K562 (cell line): ENCODE data around the gene CYP11A1. TPM values are rescaled to one million over a fixed set of nuclear protein-coding genes. Genes with fewer than 3 reads are reported as not detected.

Experiments
- CEBPB ChIP-seq: fragments of 450-650 bp; IDR thresholded peaks from 2 replicates; pipeline ENCODE4 v1.6.1; 2016; ENCODE audit warnings: missing genetic modification characterization, missing compliant biosample characterization
- GABPA ChIP-seq: fragments of 200-800 bp; sonication (Bioruptor generic); conservative IDR thresholded peaks from 2 replicates; pipeline ENCODE4 v1.6.1; 2016; ENCODE audit warnings: low read depth, missing genetic modification characterization, missing compliant biosample characterization
- HCFC1 ChIP-seq: IDR thresholded peaks from 2 replicates; pipeline ENCODE4 v1.6.1; 2012; ENCODE audit warnings: low read depth, low read length, improper control_type of control experiment
- JUND ChIP-seq, 2 experiments: IDR thresholded peaks; 2 replicates in 1 of 2; 3 replicates in 1 of 2; pipeline ENCODE4 v1.6.1; 2011; ENCODE audit warnings: borderline replicate concordance in 2 of 2, low read depth in 2 of 2, low read length in 2 of 2, improper control_type of control experiment in 1 of 2, missing biosample characterization in 1 of 2, missing genetic modification characterization in 1 of 2, missing genetic modification reagents in 1 of 2
- KDM4B ChIP-seq, 2 experiments: fragments of 450-650 bp in 1 of 2; sonication (generic) in 1 of 2; IDR thresholded peaks; 2 replicates each; pipeline ENCODE4 v1.6.1; 2016 to 2017; ENCODE audit warnings: borderline replicate concordance in 2 of 2, antibody characterized with exemption in 1 of 2, low read depth in 1 of 2, mild to moderate bottlenecking in 1 of 2
- MAZ ChIP-seq, 2 experiments: fragments of 450-650 bp in 1 of 2; sonication (generic) in 1 of 2; formaldehyde crosslinking; IDR thresholded peaks in 1 of 2; conservative IDR thresholded peaks in 1 of 2; 2 replicates each; pipeline versions ENCODE4 v1.4.0 to v1.5.0; 2020; ENCODE audit warnings: mild to moderate bottlenecking in 1 of 2, missing genetic modification reagents in 1 of 2
- MBD2 ChIP-seq: sonication (generic); IDR thresholded peaks from 2 replicates; pipeline ENCODE4 v1.6.1; 2016; ENCODE audit warnings: low read depth, borderline replicate concordance
- NELFE ChIP-seq: IDR thresholded peaks from 2 replicates; pipeline ENCODE4 v1.6.1; 2011; ENCODE audit warnings: mild to moderate bottlenecking; ENCODE audit not compliant: insufficient read depth, insufficient read length
- NR0B1 ChIP-seq: fragments of 450-650 bp; IDR thresholded peaks from one replicate; pipeline ENCODE4 v1.6.1; 2018; ENCODE audit warnings: mild to moderate bottlenecking, moderate library complexity; ENCODE audit not compliant: partially characterized antibody
- PTTG1 ChIP-seq: fragments of 450-650 bp; IDR thresholded peaks from 2 replicates; pipeline ENCODE4 v1.6.1; 2016; ENCODE audit warnings: low read depth, mild to moderate bottlenecking, missing genetic modification characterization, missing compliant biosample characterization
- RCOR1 ChIP-seq, 2 experiments: IDR thresholded peaks; 2 replicates each; pipeline ENCODE4 v1.6.1; 2012; ENCODE audit warnings: low read depth in 2 of 2, low read length in 2 of 2, borderline replicate concordance in 1 of 2, improper control_type of control experiment in 1 of 2
- RERE ChIP-seq: sonication (generic); formaldehyde crosslinking; IDR thresholded peaks from 2 replicates; pipeline ENCODE4 v1.8.0; 2023; ENCODE audit warnings: missing genetic modification reagents, mild to moderate bottlenecking, borderline replicate concordance
- ZNF347 ChIP-seq: fragments of 450-650 bp; formaldehyde crosslinking; IDR thresholded peaks from 2 replicates; pipeline ENCODE4 v1.4.0; 2020; ENCODE audit warnings: low read depth, mild to moderate bottlenecking, moderate library complexity
- polyA plus RNA-seq, 8 experiments: library from polyadenylated mRNA; depleted of rRNA in 4 of 8; stranded (reverse) in 5 of 8; unstranded in 3 of 8; fragments of >200 nt; fragmentation: Nextera tagmentation in 2 of 8; fragmentation: Illumina TruSeq in 1 of 8; extraction: Ambion mirVana in 2 of 8; extraction: Trizol in 1 of 8; gene quantifications; 2 replicates each; pipeline versions ENCODE4 v1.2.1 to v1.2.3, GENCODE V29; 2011 to 2014; ENCODE audit warnings: inconsistent platforms in 1 of 8, missing spikeins in 1 of 8
- total RNA-seq, 7 experiments: library from RNA; depleted of rRNA in 6 of 7; stranded (reverse); fragments of >200 nt in 6 of 7; fragmentation: Illumina TruSeq in 2 of 7; extraction: Trizol in 2 of 7; gene quantifications; 2 replicates each; pipeline versions ENCODE4 v1.2.1 to v1.2.3, GENCODE V29; 2011 to 2021; ENCODE audit warnings: low replicate concordance in 1 of 7
- TF ChIP-seq, protein P1 (sequence below): sonication (generic); formaldehyde crosslinking; IDR thresholded peaks from 2 replicates; pipeline ENCODE4 v1.8.0; 2022; ENCODE audit warnings: mild to moderate bottlenecking, missing genetic modification reagents
- TF ChIP-seq, protein P2 (sequence below): fragments of 450-650 bp; IDR thresholded peaks from 2 replicates; pipeline ENCODE4 v1.6.1; 2016; ENCODE audit warnings: antibody characterized with exemption

CYP11A1 gene
- total and polyA plus RNA-seq, 9 of the 15 experiments (the other 6 are each of a cell fraction or from before 2014, with no cell fraction given) = 0.06 to 0.24 (median 0.10) TPM; not detected in 4

- TF ChIP-seq, protein P1, sequence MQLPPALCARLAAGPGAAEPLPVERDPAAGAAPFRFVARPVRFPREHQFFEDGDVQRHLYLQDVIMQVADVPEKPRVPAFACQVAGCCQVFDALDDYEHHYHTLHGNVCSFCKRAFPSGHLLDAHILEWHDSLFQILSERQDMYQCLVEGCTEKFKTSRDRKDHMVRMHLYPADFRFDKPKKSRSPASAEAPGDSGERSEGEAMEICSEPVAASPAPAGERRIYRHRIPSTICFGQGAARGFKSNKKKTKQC (CRISPR knock-in tag) = no peak
- TF ChIP-seq PTTG1 (tag) (no peak), MBD2 (0 out of 2 replicates have a peak, but pooled peaks have one; percentile 6), RERE (CRISPR knock-in tag) (no peak), RCOR1 (IDR thresholded peaks at IDR 0.05; ENCODE audit: borderline replicate concordance in 1 of 2, low read depth in 2 of 2, low read length in 2 of 2) (no peak), ZNF347 (CRISPR knock-in tag) (no peak), CEBPB (tag) (no peak), GABPA (no peak), NELFE (no peak), KDM4B (IDR thresholded peaks at IDR 0.05; ENCODE audit: borderline replicate concordance in 2 of 2, low read depth in 1 of 2) (no peak), MAZ (CRISPR knock-in tag; conservative IDR thresholded peaks at IDR 0.05 in 1 of 2, IDR thresholded peaks at IDR 0.05 in 1 of 2) (0 out of 4 replicates have a peak, but pooled peaks of 1 of the 2 experiments have one; percentile 15), NR0B1 (no peak), HCFC1 (no peak), JUND (IDR thresholded peaks at IDR 0.05; ENCODE audit: borderline replicate concordance, low read depth, low read length) (no peak), JUND (tag; IDR thresholded peaks at IDR 0.05; ENCODE audit: borderline replicate concordance, low read depth, low read length) (no peak)
- TF ChIP-seq, protein P2, sequence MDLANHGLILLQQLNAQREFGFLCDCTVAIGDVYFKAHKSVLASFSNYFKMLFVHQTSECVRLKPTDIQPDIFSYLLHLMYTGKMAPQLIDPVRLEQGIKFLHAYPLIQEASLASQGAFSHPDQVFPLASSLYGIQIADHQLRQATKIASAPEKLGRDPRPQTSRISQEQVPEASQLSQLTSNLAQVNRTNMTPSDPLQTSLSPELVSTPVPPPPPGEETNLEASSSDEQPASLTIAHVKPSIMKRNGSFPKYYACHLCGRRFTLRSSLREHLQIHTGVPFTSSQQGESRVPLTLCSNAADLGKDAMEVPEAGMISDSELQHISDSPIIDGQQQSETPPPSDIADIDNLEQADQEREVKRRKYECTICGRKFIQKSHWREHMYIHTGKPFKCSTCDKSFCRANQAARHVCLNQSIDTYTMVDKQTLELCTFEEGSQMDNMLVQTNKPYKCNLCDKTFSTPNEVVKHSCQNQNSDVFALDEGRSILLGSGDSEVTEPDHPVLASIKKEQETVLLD = no peak
Measured at GRCh38 chr15:74312445-74313007, 54.9 kb downstream of the CYP11A1 start (continued).
